Measurements from ENCODE around the gene NACA. TPM values are rescaled to one million over a fixed set of nuclear protein-coding genes. Genes with fewer than 3 reads are reported as not detected.

Gene NACA
- total and polyA plus RNA-seq, 2 of the 13 experiments (the other 11 are each of a cell fraction or from before 2014, with no cell fraction given), result 799 to 1,700 TPM

DNA sequence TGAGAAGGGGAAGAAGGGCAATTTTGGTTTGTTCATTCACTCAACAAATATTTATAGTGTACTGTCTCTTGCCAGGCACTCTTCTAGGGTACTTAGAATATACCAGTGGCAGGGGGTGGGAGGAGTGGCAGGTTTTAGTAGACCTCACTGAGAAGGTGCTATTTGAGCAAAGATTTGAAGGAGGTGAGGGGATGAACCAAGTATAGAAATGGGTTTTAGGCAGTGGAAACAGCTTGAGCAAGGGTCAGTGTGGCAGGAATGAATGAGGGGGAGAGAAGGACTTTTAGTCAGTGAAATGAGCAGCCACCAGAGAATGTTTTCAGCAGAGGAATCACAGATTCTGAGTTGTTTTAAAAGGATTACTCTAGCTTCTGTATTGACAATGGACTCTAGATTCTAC is 24.8 kb upstream of the NACA start:
- ChIA-PET CTCF (ENCODE audit: low intra/inter-chr PET ratio, low total read pairs) (no interaction called here), POLR2A (interaction anchor here (0.6 to 1.1 kb wide), 2 partner anchors 24 to 362 kb away, joined by 3 read pairs; partner anchors contain the start of genes NACA and STAT6)
- H3K9ac ChIP-seq (ENCODE audit: insufficient read depth, low read depth, low read length), result no peak overlapping the region
- intact Hi-C loops (cut with micrococcal nuclease; ENCODE audit: unreplicated experiment) (loop anchor here (2.0 to 10.0 kb wide), 3 partner anchors 25 to 705 kb away; partner anchors contain the start of genes GLI1, INHBE and NACA), in situ Hi-C loops (cut with HindIII; ENCODE audit: extremely low pct_ligation_motif_present, low pct_unique_long_range_greater_than_20kb) (no loop called here)
- 0 out of 2 replicates have a peak overlapping the region, but pooled peaks have one; percentile 85 for H3K4me2 ChIP-seq (ENCODE audit: low read depth, low read length)
- H4K20me1 ChIP-seq (ENCODE audit: insufficient read depth, low read length), result no peaks in the 10 kb centered on the region
- peaks cover 5% of the 10 kb centered on the region for H3K79me2 ChIP-seq (ENCODE audit: insufficient read depth, low read length)
- DNase-seq (ENCODE audit: low spot score), result no peak
- H3K4me1 ChIP-seq (ENCODE audit: insufficient read depth, low read length), result peaks cover 26% of the 10 kb centered on the region
- no peak overlapping the region for H3K4me3 ChIP-seq (replicated peaks in 1 of 3; ENCODE audit: insufficient read depth in 1 of 3, low read depth in 2 of 3, low read length in 3 of 3)
- FAIRE-seq, result no peak
- BruUV-seq (replicated peaks), result no TSS peak
- H3K36me3 ChIP-seq (replicated peaks in 1 of 2; ENCODE audit: control insufficient read depth in 1 of 2, insufficient read depth in 2 of 2, low read length in 2 of 2), result peaks cover 3 to 10% of the 10 kb centered on the region in 2 experiments; a peak in 3 of 5 replicates
- peak overlapping the region; percentile 8 for H3K27ac ChIP-seq (ENCODE audit: extremely low read length, insufficient read depth, low read length)
- no peaks in the 10 kb centered on the region for H3K27me3 ChIP-seq (ENCODE audit: control insufficient read depth in 1 of 2, insufficient read depth in 2 of 2, low read length in 2 of 2)
- no peak for TF ChIP-seq DNMT3B (CRISPR knock-in tag; conservative IDR thresholded peaks at IDR 0.05)
- no peak for TF ChIP-seq ZNF274 (CRISPR knock-in tag; IDR thresholded peaks at IDR 0.05)
- TF ChIP-seq ZC3H4 (CRISPR knock-in tag; IDR thresholded peaks at IDR 0.05; ENCODE audit: borderline replicate concordance), result no peak
- no peak for TF ChIP-seq ZFP1 (CRISPR knock-in tag; IDR thresholded peaks at IDR 0.05)
- TF ChIP-seq, protein P1, sequence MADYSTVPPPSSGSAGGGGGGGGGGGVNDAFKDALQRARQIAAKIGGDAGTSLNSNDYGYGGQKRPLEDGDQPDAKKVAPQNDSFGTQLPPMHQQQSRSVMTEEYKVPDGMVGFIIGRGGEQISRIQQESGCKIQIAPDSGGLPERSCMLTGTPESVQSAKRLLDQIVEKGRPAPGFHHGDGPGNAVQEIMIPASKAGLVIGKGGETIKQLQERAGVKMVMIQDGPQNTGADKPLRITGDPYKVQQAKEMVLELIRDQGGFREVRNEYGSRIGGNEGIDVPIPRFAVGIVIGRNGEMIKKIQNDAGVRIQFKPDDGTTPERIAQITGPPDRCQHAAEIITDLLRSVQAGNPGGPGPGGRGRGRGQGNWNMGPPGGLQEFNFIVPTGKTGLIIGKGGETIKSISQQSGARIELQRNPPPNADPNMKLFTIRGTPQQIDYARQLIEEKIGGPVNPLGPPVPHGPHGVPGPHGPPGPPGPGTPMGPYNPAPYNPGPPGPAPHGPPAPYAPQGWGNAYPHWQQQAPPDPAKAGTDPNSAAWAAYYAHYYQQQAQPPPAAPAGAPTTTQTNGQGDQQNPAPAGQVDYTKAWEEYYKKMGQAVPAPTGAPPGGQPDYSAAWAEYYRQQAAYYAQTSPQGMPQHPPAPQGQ (CRISPR knock-in tag; IDR thresholded peaks at IDR 0.05; ENCODE audit: borderline replicate concordance), result no peak
- TF ChIP-seq ZSCAN29 (CRISPR knock-in tag; conservative IDR thresholded peaks at IDR 0.05), result no peak
- TF ChIP-seq FOXK2 (IDR thresholded peaks at IDR 0.05), result no peak
- no peak for TF ChIP-seq HNRNPL (IDR thresholded peaks at IDR 0.05; ENCODE audit: low read depth, low read length)
- no peak for TF ChIP-seq ZNF879 (CRISPR knock-in tag; IDR thresholded peaks at IDR 0.05)
- TF ChIP-seq ADNP (CRISPR knock-in tag; IDR thresholded peaks at IDR 0.05), result no peak
- TF ChIP-seq HNRNPK (IDR thresholded peaks at IDR 0.05; ENCODE audit: low read depth, low read length, poor library complexity, severe bottlenecking), result no peak
- no peaks in the 10 kb centered on the region for H3K9me3 ChIP-seq (ENCODE audit: low read length)
- H2AFZ ChIP-seq (ENCODE audit: low read length), result no peak overlapping the region
- ATAC-seq, result no peak
